Measurements from ENCODE around the gene SVIL.

The SVIL gene

DNA sequence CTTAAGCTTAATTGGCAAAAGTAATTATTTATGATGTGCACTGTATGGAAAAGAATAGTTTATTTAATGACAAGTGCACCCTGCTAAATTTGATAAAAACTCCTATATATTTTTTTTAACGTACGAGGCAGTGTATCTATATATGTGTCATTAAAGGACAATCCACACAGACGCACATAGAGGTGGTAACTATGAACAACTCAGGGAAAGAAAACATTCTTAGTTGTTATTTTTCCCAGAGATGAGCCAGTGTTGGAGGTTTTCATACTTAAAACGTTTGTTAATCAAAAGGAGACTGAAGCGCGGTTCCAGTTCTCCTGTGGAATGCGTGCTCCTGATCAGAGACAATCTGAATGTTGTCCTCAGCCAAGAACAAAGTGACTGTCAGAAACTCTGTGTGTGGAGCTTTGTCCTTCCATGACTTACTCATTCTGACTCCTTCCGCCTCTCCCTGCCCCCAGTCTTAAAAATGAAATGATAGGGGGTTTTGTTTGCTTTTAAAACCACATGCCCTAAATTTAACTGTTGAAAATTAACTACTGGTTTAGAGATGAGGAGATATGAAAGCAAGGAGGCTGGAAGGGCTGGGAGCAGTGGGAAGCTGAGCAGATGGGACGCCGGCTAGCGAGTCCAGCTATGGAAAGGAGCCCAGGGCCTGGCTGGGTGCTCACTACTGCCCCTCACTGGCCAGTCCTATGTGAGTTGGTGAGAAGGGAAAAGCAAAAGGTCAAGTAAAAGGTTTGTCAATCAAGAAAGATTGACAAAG, 99.6 kb downstream of the SVIL start:
- Histone ChIP-seq H3K27ac (ENCODE audit: low read depth, low read length, poor library complexity, severe bottlenecking) (no peak overlapping the region), H4K20me1 (ENCODE audit: insufficient read depth, low read length) (no peaks in the 10 kb centered on the region), H3K4me1 (ENCODE audit: insufficient read depth, low read length, severe bottlenecking) (no peaks in the 10 kb centered on the region), H3K4me2 (ENCODE audit: low read length) (no peak overlapping the region), H3K9me3 (ENCODE audit: low read length) (no peaks in the 10 kb centered on the region), H3K27me3 (ENCODE audit: insufficient read depth, low read length) (no peaks in the 10 kb centered on the region), H3K4me3 (ENCODE audit: low read depth, low read length, poor library complexity, severe bottlenecking) (no peak overlapping the region), H3K36me3 (ENCODE audit: insufficient read depth, low read length) (no peaks in the 10 kb centered on the region), H3K9ac (ENCODE audit: low read length) (no peak overlapping the region), H3K79me2 (ENCODE audit: insufficient read depth, low read length) (no peaks in the 10 kb centered on the region), H3F3A (ENCODE audit: insufficient read depth, low read length) (no peaks in the 10 kb centered on the region), H3K9me2 (ENCODE audit: low read depth, low read length) (no peaks in the 10 kb centered on the region), H2AFZ (ENCODE audit: low read length) (no peak overlapping the region)
- no peak for TF ChIP-seq EZH2 (IDR thresholded peaks at IDR 0.05; ENCODE audit: borderline replicate concordance, low read length)
- peak; percentile 10; the same call in 1 of the 2 replicates for TF ChIP-seq CTCF (IDR thresholded peaks at IDR 0.05; ENCODE audit: low read length)

- no peak overlapping the region for H3K9ac ChIP-seq (ENCODE audit: low read length)
- no peaks in the 10 kb centered on the region for H3K79me2 ChIP-seq (ENCODE audit: insufficient read depth, low read length)
- no peaks in the 10 kb centered on the region for H3K9me2 ChIP-seq (ENCODE audit: low read depth, low read length)
- no peak overlapping the region for H3K4me3 ChIP-seq (ENCODE audit: low read depth, low read length, poor library complexity, severe bottlenecking)
- no peaks in the 10 kb centered on the region for H4K20me1 ChIP-seq (ENCODE audit: insufficient read depth, low read length)
- H3K9me3 ChIP-seq (ENCODE audit: low read length): no peaks in the 10 kb centered on the region
- H3K27ac ChIP-seq (ENCODE audit: low read depth, low read length, poor library complexity, severe bottlenecking): no peak overlapping the region
- no peaks in the 10 kb centered on the region for H3K36me3 ChIP-seq (ENCODE audit: insufficient read depth, low read length)
- H3K4me2 ChIP-seq (ENCODE audit: low read length): no peak overlapping the region
- TF ChIP-seq CTCF (IDR thresholded peaks at IDR 0.05; ENCODE audit: low read length) (no peak), EZH2 (IDR thresholded peaks at IDR 0.05; ENCODE audit: borderline replicate concordance, low read length) (no peak)
- no peaks in the 10 kb centered on the region for H3F3A ChIP-seq (ENCODE audit: insufficient read depth, low read length)
- no peaks in the 10 kb centered on the region for H3K27me3 ChIP-seq (ENCODE audit: insufficient read depth, low read length)
- no peak overlapping the region for H2AFZ ChIP-seq (ENCODE audit: low read length)
- H3K4me1 ChIP-seq (ENCODE audit: insufficient read depth, low read length, severe bottlenecking): no peaks in the 10 kb centered on the region
Measured at GRCh38 chr10:29534590-29534989, 100.2 kb downstream of the SVIL start.

- Histone ChIP-seq H3K9me2 (ENCODE audit: low read depth, low read length) (no peaks in the 10 kb centered on the region), H3F3A (ENCODE audit: insufficient read depth, low read length) (no peaks in the 10 kb centered on the region), H3K4me1 (ENCODE audit: insufficient read depth, low read length, severe bottlenecking) (no peaks in the 10 kb centered on the region), H3K9me3 (ENCODE audit: low read length) (no peaks in the 10 kb centered on the region), H2AFZ (ENCODE audit: low read length) (no peak overlapping the region), H3K79me2 (ENCODE audit: insufficient read depth, low read length) (no peaks in the 10 kb centered on the region), H3K4me2 (ENCODE audit: low read length) (no peak overlapping the region), H3K36me3 (ENCODE audit: insufficient read depth, low read length) (no peaks in the 10 kb centered on the region), H3K27me3 (ENCODE audit: insufficient read depth, low read length) (no peaks in the 10 kb centered on the region), H4K20me1 (ENCODE audit: insufficient read depth, low read length) (no peaks in the 10 kb centered on the region), H3K27ac (ENCODE audit: low read depth, low read length, poor library complexity, severe bottlenecking) (no peak overlapping the region), H3K4me3 (ENCODE audit: low read depth, low read length, poor library complexity, severe bottlenecking) (no peak overlapping the region), H3K9ac (ENCODE audit: low read length) (no peak overlapping the region)
- TF ChIP-seq CTCF (IDR thresholded peaks at IDR 0.05; ENCODE audit: low read length) (no peak), EZH2 (IDR thresholded peaks at IDR 0.05; ENCODE audit: borderline replicate concordance, low read length) (no peak)
Measured at GRCh38 chr10:29533696-29534285, 101.0 kb downstream of the SVIL start.

Data from OCI-LY1 (cell line).